ENCODE results near the gene C11orf21. TPM values are rescaled to one million over a fixed set of nuclear protein-coding genes. Genes with fewer than 3 reads are reported as not detected.

C11orf21 gene
- total RNA-seq, 3 donors from 2014 or later, result 0.33 to 1.0 (median 0.96) TPM

- no peaks in the 10 kb centered on the region for H3K27me3 ChIP-seq
- no peak overlapping the region for H3K27ac ChIP-seq
- no peaks in the 10 kb centered on the region for H3K36me3 ChIP-seq
- peaks cover 0 to 13% of the 10 kb centered on the region in 2 donors for H3K4me1 ChIP-seq
- intact Hi-C loops (cut with DNase I; ENCODE audit: low total_unique reads), result no loop called here
- TF ChIP-seq POLR2A (IDR thresholded peaks at IDR 0.05), result no peak
- H3K9me3 ChIP-seq, result peaks cover 0 to 3% of the 10 kb centered on the region in 2 donors
- H3K4me3 ChIP-seq, result no peak overlapping the region
- DNase-seq (ENCODE audit: low spot score in 2 of 2), result peak in 1 of 2 donors; percentile 47
Measured at GRCh38 chr11:2316169-2316962, 14.6 kb upstream of the C11orf21 start.

GRCh38 chr11:2315395-2316168 is 13.9 kb upstream of the C11orf21 start:
- Histone ChIP-seq H3K36me3 (no peaks in the 10 kb centered on the region), H3K27me3 (no peaks in the 10 kb centered on the region), H3K9me3 (peaks cover 0 to 3% of the 10 kb centered on the region in 2 donors), H3K4me3 (peak overlapping the region in 1 of 3 donors; percentile 12), H3K27ac (peak overlapping the region; percentile 68 to 83), H3K4me1 (peaks cover 0 to 13% of the 10 kb centered on the region in 2 donors)
- DNase-seq (ENCODE audit: low spot score in 2 of 2), result peak in 1 of 2 donors; percentile 49
- intact Hi-C loops (cut with DNase I; ENCODE audit: low total_unique reads), result no loop called here
- no peak for TF ChIP-seq CTCF (IDR thresholded peaks at IDR 0.05)
- TF ChIP-seq POLR2AphosphoS5 (IDR thresholded peaks at IDR 0.05), result no peak
- TF ChIP-seq POLR2A (IDR thresholded peaks at IDR 0.05), result no peak

GRCh38 chr11:2314525-2315394 is 13.0 kb upstream of the C11orf21 start:
- H3K27me3 ChIP-seq, result no peaks in the 10 kb centered on the region
- intact Hi-C loops (cut with DNase I; ENCODE audit: low total_unique reads), result no loop called here
- peaks cover 0 to 13% of the 10 kb centered on the region in 2 donors for H3K4me1 ChIP-seq
- peak in 1 of 2 donors; percentile 66 for DNase-seq (ENCODE audit: low spot score in 2 of 2)
- H3K36me3 ChIP-seq, result no peaks in the 10 kb centered on the region
- peak overlapping the region; percentile 68 to 83 for H3K27ac ChIP-seq
- peak overlapping the region in 1 of 3 donors; percentile 12 for H3K4me3 ChIP-seq
- TF ChIP-seq POLR2A (IDR thresholded peaks at IDR 0.05) (no peak), POLR2AphosphoS5 (IDR thresholded peaks at IDR 0.05) (no peak), CTCF (IDR thresholded peaks at IDR 0.05) (no peak)
- H3K9me3 ChIP-seq, result peaks cover 0 to 3% of the 10 kb centered on the region in 2 donors

- Histone ChIP-seq H3K4me3 (no peak overlapping the region), H3K9me3 (peaks cover 0 to 3% of the 10 kb centered on the region in 2 donors), H3K27me3 (no peaks in the 10 kb centered on the region), H3K27ac (peak overlapping the region; percentile 68 to 83), H3K36me3 (no peaks in the 10 kb centered on the region), H3K4me1 (peaks cover 0 to 13% of the 10 kb centered on the region in 2 donors)
- TF ChIP-seq CTCF (IDR thresholded peaks at IDR 0.05), result no peak
- no peak for TF ChIP-seq POLR2AphosphoS5 (IDR thresholded peaks at IDR 0.05)
- TF ChIP-seq POLR2A (IDR thresholded peaks at IDR 0.05), result no peak
- intact Hi-C loops (cut with DNase I; ENCODE audit: low total_unique reads), result no loop called here
- no peak for DNase-seq (ENCODE audit: low spot score in 2 of 2)
Measured at GRCh38 chr11:2314136-2314524, 12.4 kb upstream of the C11orf21 start.
